ENCODE data around the gene SHLD1. TPM values are rescaled to one million over a fixed set of nuclear protein-coding genes. Genes with fewer than 3 reads are reported as not detected.

The SHLD1 gene
- total RNA-seq, 1 experiment from 2014 or later = 2.4 TPM

GRCh38 chr20:5870568-5870981 is 120.4 kb downstream of the SHLD1 start:
- H3K27ac ChIP-seq (ENCODE audit: low read depth, low read length) = no peak overlapping the region
- no peaks in the 10 kb centered on the region for H4K20me1 ChIP-seq (ENCODE audit: insufficient read depth)
- no peak for DNase-seq (ENCODE audit: low read depth, low spot score)
- H2AFZ ChIP-seq (ENCODE audit: low read depth, low read length, poor library complexity, severe bottlenecking) = no peak overlapping the region
- intact Hi-C loops (cut with micrococcal nuclease) = no loop called here
- H3K4me2 ChIP-seq (ENCODE audit: low read length) = no peak overlapping the region
- H3K9me3 ChIP-seq (ENCODE audit: control insufficient read depth in 1 of 2, insufficient read depth in 1 of 2, low read depth in 1 of 2, low read length in 2 of 2) = no peaks in the 10 kb centered on the region
- H3K4me3 ChIP-seq (replicated peaks in 1 of 2; ENCODE audit: low read depth in 1 of 2, low read length in 2 of 2) = no peak overlapping the region
- no peaks in the 10 kb centered on the region for H3K79me2 ChIP-seq (ENCODE audit: insufficient read depth, low read length)
- RAD21 ChIA-PET (ENCODE audit: low non-redundant PET in 1 of 2, low total read pairs in 2 of 2, uncharacterized antibody in 2 of 2, unreplicated experiment in 2 of 2) = no interaction called here
- POLR2A ChIA-PET = no interaction called here
- no peak for ATAC-seq
- H3K36me3 ChIP-seq (ENCODE audit: control insufficient read depth in 1 of 2, insufficient read depth in 2 of 2, low read length in 2 of 2) = no peaks in the 10 kb centered on the region
- TF ChIP-seq ELF1 (IDR thresholded peaks at IDR 0.05; ENCODE audit: borderline replicate concordance, low read depth) = no peak
- no peak for TF ChIP-seq ZBTB33 (IDR thresholded peaks at IDR 0.05; ENCODE audit: extremely low read depth, insufficient replicate concordance, low read length)
- no peak for TF ChIP-seq EZH2 (IDR thresholded peaks at IDR 0.05)
- CTCF ChIA-PET = no interaction called here
- H3K9ac ChIP-seq (ENCODE audit: low read length) = no peak overlapping the region
- H3K27me3 ChIP-seq (ENCODE audit: insufficient read depth, low read length) = peaks cover 15% of the 10 kb centered on the region; the same call in 1 of the 2 replicates
- BruUV-seq (replicated peaks) = no TSS peak
- no peaks in the 10 kb centered on the region for H3K9me2 ChIP-seq (ENCODE audit: insufficient read depth)
- H3K4me1 ChIP-seq (ENCODE audit: control insufficient read depth in 1 of 2, insufficient read depth in 2 of 2, low read length in 2 of 2) = no peaks in the 10 kb centered on the region

- TF ChIP-seq POLR2AphosphoS5 (IDR thresholded peaks at IDR 0.05; ENCODE audit: low read depth, low read length) = no peak
- no peak for TF ChIP-seq TCF7L2 (IDR thresholded peaks at IDR 0.05; ENCODE audit: borderline replicate concordance, extremely low read depth, insufficient read depth, insufficient read length)
- TF ChIP-seq ZNF274 (IDR thresholded peaks at IDR 0.05; ENCODE audit: low read depth, low read length) = no peak
- TF ChIP-seq ELF1 (IDR thresholded peaks at IDR 0.05; ENCODE audit: borderline replicate concordance, low read depth) = no peak
- no peak for TF ChIP-seq YY1 (IDR thresholded peaks at IDR 0.05; ENCODE audit: extremely low read depth, insufficient replicate concordance, low read depth, low read length)
- TF ChIP-seq EZH2phosphoT487 (IDR thresholded peaks at IDR 0.05; ENCODE audit: borderline replicate concordance) = no peak
- TF ChIP-seq EZH2 (IDR thresholded peaks at IDR 0.05) = no peak
- TF ChIP-seq FOSL1 (IDR thresholded peaks at IDR 0.05; ENCODE audit: low read depth) = no peak
- TF ChIP-seq RAD21 (IDR thresholded peaks at IDR 0.05; ENCODE audit: low read depth) = no peak
- no peak for TF ChIP-seq SRF (IDR thresholded peaks at IDR 0.05; ENCODE audit: low read depth)
- no peak for TF ChIP-seq ZBTB33 (IDR thresholded peaks at IDR 0.05; ENCODE audit: extremely low read depth, insufficient replicate concordance, low read length)
- no peak for TF ChIP-seq ZFX (IDR thresholded peaks at IDR 0.05)
- TF ChIP-seq CEBPB (IDR thresholded peaks at IDR 0.05; ENCODE audit: low read depth) = no peak
- BruUV-seq (replicated peaks) = no TSS peak
- POLR2A ChIA-PET = no interaction called here
- no peak overlapping the region for H3K4me2 ChIP-seq (ENCODE audit: low read length)
- no peaks in the 10 kb centered on the region for H3K9me3 ChIP-seq (ENCODE audit: control insufficient read depth in 1 of 2, insufficient read depth in 1 of 2, low read depth in 1 of 2, low read length in 2 of 2)
- H3K4me1 ChIP-seq (ENCODE audit: control insufficient read depth in 1 of 2, insufficient read depth in 2 of 2, low read length in 2 of 2) = no peaks in the 10 kb centered on the region
- H4K20me1 ChIP-seq (ENCODE audit: insufficient read depth) = no peaks in the 10 kb centered on the region
- RAD21 ChIA-PET (ENCODE audit: low non-redundant PET in 1 of 2, low total read pairs in 2 of 2, uncharacterized antibody in 2 of 2, unreplicated experiment in 2 of 2) = no interaction called here
- CTCF ChIA-PET = no interaction called here
- no peaks in the 10 kb centered on the region for H3K9me2 ChIP-seq (ENCODE audit: insufficient read depth)
- H3K4me3 ChIP-seq (replicated peaks in 1 of 2; ENCODE audit: low read depth in 1 of 2, low read length in 2 of 2) = no peak overlapping the region
- DNase-seq (ENCODE audit: low read depth, low spot score) (no peak), ATAC-seq (no peak)
- no peaks in the 10 kb centered on the region for H3K36me3 ChIP-seq (ENCODE audit: control insufficient read depth in 1 of 2, insufficient read depth in 2 of 2, low read length in 2 of 2)
- H3K9ac ChIP-seq (ENCODE audit: low read length) = no peak overlapping the region
- intact Hi-C loops (cut with micrococcal nuclease) = no loop called here
- no peak overlapping the region for H2AFZ ChIP-seq (ENCODE audit: low read depth, low read length, poor library complexity, severe bottlenecking)
- H3K27me3 ChIP-seq (ENCODE audit: insufficient read depth, low read length) = peaks cover 15% of the 10 kb centered on the region; the same call in 1 of the 2 replicates
- no peak overlapping the region for H3K27ac ChIP-seq (ENCODE audit: low read depth, low read length)
- H3K79me2 ChIP-seq (ENCODE audit: insufficient read depth, low read length) = no peaks in the 10 kb centered on the region
These were observed 121.5 kb downstream of the SHLD1 start for GRCh38 chr20:5871459-5872410.

Measured in HCT116 (cell line).